Measurements from ENCODE around the gene EIF3B.
"Not testable (repeated sequence)": the region's sequence is repeated elsewhere in the genome, so short reads cannot be mapped to it uniquely, and the experiment has no call there.

Gene EIF3B

DNA sequence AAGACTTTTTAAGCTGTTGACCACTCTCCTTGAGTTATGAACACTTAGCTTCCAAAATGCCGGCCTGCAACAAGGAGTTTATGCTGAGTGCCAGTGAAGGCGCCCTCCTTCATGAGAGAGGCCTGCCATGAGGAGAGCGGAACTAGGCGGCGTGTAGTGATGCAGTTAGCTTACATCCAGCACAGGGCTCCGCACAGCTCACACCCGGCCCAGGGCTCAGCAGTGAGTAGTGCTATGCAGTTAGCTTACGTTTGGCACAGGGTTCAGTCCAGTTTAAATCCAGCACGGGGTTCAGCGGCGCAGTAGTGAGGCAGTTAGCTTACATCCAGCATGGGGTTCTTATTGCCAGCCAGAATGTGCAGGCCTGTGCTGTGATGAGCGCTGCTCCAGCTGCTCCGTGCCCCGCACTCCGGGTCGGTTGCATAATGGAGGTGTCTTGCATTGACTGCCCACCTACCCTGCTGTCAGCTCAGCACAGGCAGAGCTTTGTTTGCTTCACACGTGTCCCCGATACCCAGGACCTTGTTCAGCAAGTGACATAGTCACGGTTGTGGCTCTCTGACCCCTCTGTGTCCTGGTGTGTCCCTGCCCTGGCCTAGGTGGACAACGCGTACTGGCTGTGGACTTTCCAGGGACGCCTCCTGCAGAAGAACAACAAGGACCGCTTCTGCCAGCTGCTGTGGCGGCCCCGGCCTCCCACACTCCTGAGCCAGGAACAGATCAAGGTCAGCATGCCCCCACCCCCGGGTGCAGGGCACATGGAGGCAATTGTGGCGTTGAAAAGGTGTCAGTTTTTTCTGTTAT is 21.9 kb downstream of the EIF3B start:
- no peak for DNase-seq (ENCODE audit: low read depth)

DNA sequence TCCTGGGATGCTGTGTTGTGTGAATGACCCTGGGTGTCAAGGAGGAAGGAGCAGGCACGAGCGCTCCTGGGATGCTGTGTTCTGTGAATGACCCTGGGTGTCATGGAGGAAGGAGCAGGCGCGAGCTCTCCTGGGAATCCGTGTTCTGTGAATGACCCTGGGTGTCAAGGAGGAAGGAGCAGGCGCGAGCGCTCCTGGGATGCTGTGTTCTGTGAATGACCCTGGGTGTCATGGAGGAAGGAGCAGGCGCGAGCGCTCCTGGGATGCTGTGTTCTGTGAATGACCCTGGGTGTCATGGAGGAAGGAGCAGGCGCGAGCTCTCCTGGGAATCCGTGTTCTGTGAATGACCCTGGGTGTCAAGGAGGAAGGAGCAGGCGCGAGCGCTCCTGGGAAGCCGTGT is 22.9 kb downstream of the EIF3B start:
- DNase-seq (ENCODE audit: low read depth) = not testable (repeated sequence)

GRCh38 chr7:2378125-2378524 is 23.5 kb downstream of the EIF3B start:
- not testable (repeated sequence) for DNase-seq (ENCODE audit: low read depth)

DNA sequence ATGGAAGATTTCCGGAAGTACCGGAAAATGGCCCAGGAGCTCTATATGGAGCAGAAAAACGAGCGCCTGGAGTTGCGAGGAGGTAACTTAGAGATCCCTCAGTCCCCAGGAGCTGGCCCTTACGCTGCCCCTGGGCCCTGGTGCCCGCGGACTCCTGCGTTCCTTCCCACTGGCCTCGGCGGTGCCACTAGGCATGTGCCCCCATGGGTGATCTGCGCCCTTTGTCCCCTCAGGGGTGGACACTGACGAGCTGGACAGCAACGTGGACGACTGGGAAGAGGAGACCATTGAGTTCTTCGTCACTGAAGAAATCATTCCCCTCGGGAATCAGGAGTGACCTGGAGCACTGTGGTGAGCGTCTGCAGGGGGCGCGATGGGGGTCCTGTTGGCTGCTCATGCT is 24.5 kb downstream of the EIF3B start:
- DNase-seq (ENCODE audit: low read depth) = no peak

DNA sequence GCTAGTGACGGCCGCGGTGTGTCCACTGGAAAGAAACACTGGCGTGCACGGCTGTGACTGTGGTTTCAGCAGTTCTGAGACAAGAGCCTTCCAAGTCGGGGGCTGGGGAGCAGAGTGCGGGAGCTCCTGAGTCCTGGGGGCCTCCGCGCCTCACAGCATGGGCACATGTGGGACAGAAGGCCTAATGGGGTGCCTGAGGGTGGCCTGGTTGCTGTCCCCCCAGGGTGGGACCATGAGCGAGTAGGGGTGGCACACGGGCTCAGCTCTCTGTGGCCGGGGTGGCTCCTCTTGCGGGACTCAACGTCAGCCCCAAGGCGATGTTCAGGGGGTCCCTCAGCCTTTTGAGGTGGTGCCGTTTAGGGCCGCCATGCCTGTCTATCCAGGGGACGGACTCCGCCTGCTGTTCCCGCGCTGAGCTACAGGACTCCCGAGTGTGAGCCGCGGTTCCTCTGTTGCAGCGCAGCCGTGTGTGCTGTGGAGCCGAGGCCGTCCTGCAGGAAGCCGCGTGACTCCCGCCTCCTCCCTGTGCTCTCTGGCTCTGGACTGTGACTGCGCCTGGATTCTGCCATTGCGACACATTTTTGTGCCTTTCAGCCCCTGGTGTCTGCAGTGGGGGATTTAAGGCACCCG is 25.3 kb downstream of the EIF3B start:
- DNase-seq (ENCODE audit: low read depth) = no peak

- no peak for DNase-seq (ENCODE audit: low read depth)
These were observed 25.8 kb downstream of the EIF3B start for GRCh38 chr7:2380461-2380860.

- no peak for DNase-seq (ENCODE audit: low read depth)
These were observed 26.6 kb downstream of the EIF3B start for GRCh38 chr7:2381227-2381626.

DNA sequence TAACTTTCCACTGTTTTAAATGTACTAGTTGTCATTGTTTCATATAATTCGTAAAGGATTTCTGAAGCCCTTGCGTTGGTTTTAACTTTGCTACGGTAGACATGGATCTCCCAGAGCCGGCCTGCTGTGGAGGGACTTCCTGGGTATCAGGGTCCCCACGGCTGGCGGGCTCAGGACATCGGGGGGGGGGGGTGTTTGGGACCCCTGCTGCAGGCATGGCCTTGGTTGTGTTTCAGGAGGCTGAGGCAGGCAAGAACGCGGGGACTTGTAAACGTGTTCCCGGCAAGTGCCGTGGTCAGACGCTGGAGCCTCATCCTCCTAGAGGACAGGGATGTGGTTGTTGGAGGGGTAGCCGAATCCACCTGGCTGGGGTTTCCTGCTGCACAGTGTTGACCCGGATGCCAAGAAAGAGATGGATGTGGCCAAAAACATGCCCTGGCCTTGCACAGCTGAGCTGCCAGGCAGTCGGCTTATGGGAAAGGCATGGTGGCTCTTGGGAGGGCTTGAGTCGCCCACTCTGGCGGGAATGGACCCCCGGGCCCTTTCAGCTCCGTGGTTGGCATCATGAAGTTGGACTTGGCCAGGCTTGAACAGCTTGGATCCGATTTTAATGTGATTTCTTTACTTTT is 27.4 kb downstream of the EIF3B start:
- no peak for DNase-seq (ENCODE audit: low read depth)

DNA sequence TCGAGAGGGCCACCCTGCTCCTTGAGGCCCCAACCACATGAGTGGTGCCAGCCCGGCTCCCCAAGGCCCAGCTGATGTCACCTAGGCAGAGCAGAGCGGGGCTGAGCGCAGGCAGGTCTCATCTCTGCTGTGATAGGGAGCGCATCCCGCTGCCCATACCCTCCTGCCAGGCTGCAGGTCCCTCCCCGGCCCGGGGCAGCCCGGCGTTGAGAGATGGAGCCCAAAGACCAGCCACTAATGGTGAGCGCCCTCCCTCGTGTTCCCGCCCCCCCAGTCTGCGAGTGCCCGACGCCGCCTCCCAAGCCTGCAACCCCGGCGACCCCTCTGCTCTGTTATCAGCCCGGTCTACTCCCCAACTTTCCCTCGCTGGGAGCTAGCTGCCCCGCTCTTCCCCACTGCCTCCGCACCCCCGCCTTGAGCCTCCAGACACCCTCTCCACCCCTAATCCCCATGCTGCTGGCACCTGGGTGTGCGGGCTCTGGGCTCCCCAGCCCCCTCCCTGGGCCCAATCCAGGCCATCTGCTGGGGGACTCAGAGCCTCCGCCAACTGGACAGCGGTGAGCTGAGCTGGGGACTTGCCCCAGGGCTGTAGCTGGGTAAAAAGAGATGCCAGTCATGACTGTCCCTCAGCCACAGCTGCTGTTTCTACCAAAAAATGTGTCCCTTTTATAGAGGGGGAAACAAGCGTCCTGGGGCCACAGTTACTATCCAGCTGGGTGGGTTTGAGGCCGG is 29.1 kb downstream of the EIF3B start:
- no peak for DNase-seq (ENCODE audit: low read depth)

DNA sequence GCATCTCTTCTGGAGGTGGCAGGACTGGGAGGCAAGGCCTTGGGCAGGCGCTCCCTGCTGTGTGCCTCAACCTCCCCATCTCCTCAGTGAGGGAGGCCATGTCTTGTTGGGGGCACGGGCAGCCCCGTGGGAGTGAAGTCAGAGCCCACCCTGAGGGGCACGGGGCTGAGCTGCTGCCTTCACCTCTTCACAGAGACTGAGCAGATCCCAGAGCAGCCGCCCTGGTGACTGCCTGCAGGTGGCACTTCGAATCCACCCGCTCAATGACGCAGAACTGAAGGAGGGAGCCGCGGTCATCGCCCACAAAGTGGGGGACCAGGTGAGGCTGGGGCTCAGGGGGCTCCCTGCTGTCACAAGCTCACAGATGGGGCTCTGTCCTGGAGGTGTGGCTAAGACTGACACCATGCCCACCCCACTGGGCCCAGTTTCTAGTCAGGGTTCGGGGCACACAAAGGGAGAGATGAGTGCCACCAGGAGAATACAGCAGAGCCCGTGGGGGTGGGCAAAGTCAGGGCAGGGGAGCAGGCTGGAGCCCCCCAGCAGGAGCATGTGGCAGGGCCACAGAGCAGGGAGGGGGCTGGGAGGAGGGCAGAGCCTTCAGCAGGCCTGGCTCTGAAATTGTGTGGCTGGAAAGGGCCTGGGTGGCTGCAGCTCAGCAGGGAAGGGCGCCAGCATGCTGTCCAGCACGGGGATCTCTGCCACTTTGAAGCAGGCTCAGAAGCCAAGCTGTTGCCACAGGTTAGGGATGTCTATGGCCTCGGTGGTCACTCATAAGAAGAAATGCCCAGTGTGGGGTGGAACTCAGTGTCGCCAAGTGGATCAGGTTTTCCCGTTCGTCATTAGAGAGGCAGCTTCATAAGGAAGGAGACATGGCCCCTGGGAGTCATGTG is 30.0 kb downstream of the EIF3B start:
- no peak for DNase-seq (ENCODE audit: low read depth)

DNA sequence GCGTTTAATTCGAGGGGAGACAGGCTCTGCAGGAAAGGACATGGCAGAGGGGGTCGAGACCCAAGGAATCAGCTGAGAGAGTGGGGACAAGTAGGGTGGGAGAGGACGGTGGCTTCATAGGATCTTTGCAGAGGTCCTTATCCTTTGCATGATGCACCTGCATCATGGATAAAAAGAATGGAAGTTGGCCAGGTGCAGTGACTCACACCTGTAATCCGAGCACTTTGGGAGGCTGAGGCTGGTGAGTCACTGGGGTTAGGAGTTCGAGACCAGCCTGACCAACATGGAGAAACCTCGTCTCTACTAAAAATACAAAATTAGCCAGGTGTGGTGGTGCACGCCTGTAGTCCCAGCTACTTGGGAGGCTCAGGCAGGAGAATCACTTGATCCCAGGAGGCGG is 31.5 kb downstream of the EIF3B start:
- DNase-seq (ENCODE audit: low read depth) = not testable (repeated sequence)

DNA sequence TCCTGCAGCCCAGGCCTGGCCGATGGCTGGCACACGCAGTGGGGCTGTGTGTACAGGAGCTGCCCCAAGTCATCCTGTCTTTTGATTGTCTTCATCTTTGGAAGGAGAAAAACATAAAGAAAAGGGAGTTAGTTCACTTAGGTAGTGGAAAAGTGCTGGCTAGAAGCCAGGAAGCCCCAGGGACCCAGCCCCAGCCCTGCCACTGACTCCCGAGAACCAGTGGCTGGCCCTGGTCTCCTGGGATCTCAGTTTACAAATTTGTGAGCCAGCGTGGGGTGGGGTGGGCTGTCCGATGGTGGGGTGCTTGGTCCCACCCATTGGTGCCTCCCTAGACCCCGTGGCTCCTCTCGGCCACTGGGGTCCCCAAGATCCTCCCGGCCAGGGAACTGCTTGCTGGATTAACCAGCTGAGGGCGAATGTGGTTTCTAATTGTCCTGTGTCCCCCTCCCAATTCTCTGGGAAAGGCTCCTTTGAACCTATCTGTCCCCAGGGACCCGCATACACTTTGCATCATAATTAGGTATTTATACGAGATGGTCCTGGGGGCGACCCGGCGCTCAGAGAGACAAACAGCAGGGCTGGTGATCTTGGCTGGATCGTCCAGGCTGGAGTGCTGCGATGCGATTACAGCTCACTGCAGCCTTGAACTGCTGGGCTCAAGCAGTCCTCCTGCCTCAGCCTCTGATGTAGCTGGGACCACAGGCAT is 32.5 kb downstream of the EIF3B start:
- DNase-seq (ENCODE audit: low read depth) = no peak

DNA sequence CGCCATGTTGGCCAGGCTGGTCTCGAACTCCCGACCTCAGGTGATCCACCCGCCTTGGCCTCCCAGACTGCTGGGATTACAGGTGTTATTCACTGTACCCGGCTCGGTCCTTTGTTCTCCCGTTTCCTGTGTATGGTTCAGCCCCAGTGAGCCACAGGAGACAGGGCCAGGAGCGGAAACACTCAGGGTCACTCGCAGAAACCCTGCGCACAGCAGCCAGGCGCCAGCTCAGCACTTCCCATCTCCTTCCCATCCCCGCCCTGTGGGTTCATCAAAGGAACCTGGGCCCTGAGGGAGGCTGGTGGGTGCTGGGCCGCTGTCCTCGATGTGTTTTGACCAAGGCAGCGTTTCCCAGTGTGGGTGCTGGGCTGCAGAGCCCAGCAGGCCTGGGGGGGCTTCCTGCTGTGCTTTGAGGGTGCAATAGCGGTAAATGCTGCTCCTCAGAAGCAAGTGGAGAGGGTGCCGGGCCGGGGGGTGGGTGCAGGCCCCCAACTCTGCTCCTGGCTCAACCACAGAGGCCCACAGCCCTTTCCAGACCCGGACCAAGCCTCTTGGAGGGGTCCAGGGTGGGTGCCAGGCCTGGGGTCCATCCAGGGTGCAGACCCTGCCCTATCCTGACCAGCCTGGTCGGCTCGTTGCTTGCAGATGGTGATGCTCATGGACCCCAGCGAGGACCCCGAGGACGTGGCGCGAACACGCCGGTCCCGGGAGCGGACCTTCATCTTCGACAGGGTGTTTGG is 33.4 kb downstream of the EIF3B start:
- DNase-seq (ENCODE audit: low read depth) = no peak

- DNase-seq (ENCODE audit: low read depth) = no peak
These were observed 34.0 kb downstream of the EIF3B start for GRCh38 chr7:2388637-2388954.

- not testable (repeated sequence) for DNase-seq (ENCODE audit: low read depth)
These were observed 35.6 kb downstream of the EIF3B start for GRCh38 chr7:2390020-2390816.

DNA sequence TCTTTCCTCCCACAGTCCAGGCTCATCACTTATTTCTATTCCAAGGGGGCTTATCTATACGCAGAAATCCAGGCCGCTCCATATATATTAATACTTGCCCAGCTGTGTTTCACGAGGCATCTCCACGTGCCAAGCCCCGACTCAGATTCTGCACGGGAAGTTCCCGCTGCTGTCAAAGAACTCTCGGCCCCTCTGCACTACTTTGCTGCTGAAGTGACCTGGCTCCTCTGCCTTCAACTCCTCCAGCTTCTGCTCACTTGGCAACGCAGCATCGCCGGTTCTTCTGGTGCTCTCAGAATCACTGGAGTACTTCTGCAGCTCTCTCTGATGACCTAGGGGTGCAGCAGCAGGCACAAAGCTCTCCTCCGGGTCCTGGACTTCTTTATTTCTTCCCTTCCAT is 39.1 kb downstream of the EIF3B start:
- DNase-seq (ENCODE audit: low read depth) = no peak

GRCh38 chr7:2394566-2395082 is 40.0 kb downstream of the EIF3B start:
- DNase-seq (ENCODE audit: low read depth) = no peak

- no peak for DNase-seq (ENCODE audit: low read depth)
These were observed 43.9 kb downstream of the EIF3B start for GRCh38 chr7:2398506-2398905.

DNA sequence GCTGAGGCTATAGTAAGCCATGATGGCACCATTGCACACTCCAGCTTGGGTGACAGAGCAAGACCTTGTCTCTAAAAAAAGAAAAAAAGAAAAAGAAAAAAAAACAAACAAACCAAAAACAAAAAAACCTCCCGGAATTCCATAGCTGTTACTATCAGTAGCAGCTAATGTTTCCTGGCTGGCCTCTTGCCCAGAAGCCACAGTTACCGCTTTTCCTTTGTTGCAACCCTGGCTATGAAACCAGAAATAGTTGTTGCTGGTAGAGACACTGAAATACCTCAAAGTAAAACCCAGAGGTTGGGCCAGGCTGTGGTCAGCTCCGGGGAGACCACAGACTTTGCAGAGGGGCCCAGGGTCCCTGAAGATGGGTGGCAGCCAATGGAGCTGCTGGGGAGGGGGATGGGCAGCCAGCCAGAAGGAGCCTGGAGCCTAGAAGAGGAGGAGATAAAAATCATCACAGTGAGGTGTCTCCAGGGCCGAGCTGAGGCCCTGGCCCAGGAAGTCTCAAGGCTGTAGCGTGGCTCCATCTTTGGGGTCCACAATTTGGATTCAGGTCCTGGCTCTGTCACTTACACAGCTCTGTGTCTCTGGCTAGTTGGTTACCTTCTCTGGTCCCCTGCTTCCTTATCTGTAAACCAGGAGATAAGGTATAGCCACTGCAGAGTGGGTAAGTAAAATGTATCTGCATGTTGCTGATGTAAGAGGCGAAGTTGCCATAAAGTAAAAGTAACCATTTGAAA is 45.4 kb downstream of the EIF3B start:
- DNase-seq (ENCODE audit: low read depth) = no peak

Measured in stimulated activated CD4-positive, alpha-beta T cell treated with anti-CD3 and anti-CD28 coated beads, Interleukin-2, amount 100 ng/mL, for 4 hours (primary cell).